OCI-LY7 (cell line): ENCODE measurements around the gene GNAQ.

Experiments used
- EZH2phosphoT487 ChIP-seq: fragments of 200-600 bp; sonication (generic); IDR thresholded peaks from 2 replicates; pipeline ENCODE4 v1.6.1; 2018; ENCODE audit warnings: low read depth, borderline replicate concordance, mild to moderate bottlenecking, mixed run types, antibody characterized with exemption, low read length, moderate library complexity, mixed read lengths
- TF ChIP-seq, protein P1 (sequence below): fragments of 200-600 bp; sonication (generic); conservative IDR thresholded peaks from 2 replicates; pipeline ENCODE4 v1.5.1; 2014; ENCODE audit warnings: mild to moderate bottlenecking, antibody characterized with exemption, low read length, moderate library complexity, mixed read lengths

GRCh38 chr9:77927265-77927664 is 104.3 kb downstream of the GNAQ start:
- TF ChIP-seq, protein P1, sequence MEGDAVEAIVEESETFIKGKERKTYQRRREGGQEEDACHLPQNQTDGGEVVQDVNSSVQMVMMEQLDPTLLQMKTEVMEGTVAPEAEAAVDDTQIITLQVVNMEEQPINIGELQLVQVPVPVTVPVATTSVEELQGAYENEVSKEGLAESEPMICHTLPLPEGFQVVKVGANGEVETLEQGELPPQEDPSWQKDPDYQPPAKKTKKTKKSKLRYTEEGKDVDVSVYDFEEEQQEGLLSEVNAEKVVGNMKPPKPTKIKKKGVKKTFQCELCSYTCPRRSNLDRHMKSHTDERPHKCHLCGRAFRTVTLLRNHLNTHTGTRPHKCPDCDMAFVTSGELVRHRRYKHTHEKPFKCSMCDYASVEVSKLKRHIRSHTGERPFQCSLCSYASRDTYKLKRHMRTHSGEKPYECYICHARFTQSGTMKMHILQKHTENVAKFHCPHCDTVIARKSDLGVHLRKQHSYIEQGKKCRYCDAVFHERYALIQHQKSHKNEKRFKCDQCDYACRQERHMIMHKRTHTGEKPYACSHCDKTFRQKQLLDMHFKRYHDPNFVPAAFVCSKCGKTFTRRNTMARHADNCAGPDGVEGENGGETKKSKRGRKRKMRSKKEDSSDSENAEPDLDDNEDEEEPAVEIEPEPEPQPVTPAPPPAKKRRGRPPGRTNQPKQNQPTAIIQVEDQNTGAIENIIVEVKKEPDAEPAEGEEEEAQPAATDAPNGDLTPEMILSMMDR: no peak
- no peak for TF ChIP-seq EZH2phosphoT487
